ENCODE results near the gene MANSC4. TPM values are rescaled to one million over a fixed set of nuclear protein-coding genes. Genes with fewer than 3 reads are reported as not detected.

MANSC4 gene
- total and polyA plus RNA-seq, 2 of the 13 experiments (the other 11 are each of a cell fraction or from before 2014, with no cell fraction given): not detected

DNA sequence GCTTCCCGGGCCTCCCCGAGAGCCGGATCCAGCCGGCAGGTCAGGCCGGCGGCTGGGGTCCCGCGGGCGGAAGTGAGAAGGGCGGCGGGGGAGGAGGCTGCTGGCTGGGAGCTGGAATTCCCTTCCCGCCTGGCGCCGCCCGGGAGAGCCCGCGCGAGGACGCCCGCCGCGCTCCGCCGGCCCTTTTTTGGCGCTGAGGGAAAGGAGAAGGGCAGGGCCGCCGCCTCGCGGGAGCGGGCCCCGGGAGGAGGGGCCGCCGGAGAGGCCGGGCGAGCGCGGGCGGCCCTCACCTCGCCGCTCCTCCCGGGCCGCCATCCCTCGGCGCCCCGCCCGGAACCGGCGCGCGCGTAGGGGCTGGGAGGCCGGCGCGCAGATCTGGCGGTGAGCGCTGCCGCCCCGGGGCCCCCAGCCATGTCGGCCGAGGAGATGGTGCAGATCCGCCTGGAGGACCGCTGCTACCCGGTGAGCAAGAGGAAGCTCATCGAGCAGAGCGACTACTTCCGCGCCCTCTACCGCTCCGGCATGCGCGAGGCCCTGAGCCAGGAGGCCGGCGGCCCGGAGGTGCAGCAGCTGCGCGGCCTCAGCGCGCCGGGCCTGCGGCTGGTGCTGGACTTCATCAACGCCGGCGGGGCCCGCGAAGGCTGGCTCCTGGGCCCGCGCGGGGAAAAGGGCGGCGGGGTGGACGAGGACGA lies at the start of gene MANSC4, which contains the start of gene KLHL42 (continued):
- TF ChIP-seq, protein P1, sequence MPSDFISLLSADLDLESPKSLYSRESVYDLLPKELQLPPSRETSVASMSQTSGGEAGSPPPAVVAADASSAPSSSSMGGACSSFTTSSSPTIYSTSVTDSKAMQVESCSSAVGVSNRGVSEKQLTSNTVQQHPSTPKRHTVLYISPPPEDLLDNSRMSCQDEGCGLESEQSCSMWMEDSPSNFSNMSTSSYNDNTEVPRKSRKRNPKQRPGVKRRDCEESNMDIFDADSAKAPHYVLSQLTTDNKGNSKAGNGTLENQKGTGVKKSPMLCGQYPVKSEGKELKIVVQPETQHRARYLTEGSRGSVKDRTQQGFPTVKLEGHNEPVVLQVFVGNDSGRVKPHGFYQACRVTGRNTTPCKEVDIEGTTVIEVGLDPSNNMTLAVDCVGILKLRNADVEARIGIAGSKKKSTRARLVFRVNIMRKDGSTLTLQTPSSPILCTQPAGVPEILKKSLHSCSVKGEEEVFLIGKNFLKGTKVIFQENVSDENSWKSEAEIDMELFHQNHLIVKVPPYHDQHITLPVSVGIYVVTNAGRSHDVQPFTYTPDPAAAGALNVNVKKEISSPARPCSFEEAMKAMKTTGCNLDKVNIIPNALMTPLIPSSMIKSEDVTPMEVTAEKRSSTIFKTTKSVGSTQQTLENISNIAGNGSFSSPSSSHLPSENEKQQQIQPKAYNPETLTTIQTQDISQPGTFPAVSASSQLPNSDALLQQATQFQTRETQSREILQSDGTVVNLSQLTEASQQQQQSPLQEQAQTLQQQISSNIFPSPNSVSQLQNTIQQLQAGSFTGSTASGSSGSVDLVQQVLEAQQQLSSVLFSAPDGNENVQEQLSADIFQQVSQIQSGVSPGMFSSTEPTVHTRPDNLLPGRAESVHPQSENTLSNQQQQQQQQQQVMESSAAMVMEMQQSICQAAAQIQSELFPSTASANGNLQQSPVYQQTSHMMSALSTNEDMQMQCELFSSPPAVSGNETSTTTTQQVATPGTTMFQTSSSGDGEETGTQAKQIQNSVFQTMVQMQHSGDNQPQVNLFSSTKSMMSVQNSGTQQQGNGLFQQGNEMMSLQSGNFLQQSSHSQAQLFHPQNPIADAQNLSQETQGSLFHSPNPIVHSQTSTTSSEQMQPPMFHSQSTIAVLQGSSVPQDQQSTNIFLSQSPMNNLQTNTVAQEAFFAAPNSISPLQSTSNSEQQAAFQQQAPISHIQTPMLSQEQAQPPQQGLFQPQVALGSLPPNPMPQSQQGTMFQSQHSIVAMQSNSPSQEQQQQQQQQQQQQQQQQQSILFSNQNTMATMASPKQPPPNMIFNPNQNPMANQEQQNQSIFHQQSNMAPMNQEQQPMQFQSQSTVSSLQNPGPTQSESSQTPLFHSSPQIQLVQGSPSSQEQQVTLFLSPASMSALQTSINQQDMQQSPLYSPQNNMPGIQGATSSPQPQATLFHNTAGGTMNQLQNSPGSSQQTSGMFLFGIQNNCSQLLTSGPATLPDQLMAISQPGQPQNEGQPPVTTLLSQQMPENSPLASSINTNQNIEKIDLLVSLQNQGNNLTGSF (CRISPR knock-in tag; IDR thresholded peaks at IDR 0.05): 0 out of 2 replicates have a peak, but pooled peaks have one; percentile 71
- TF ChIP-seq, protein P2, sequence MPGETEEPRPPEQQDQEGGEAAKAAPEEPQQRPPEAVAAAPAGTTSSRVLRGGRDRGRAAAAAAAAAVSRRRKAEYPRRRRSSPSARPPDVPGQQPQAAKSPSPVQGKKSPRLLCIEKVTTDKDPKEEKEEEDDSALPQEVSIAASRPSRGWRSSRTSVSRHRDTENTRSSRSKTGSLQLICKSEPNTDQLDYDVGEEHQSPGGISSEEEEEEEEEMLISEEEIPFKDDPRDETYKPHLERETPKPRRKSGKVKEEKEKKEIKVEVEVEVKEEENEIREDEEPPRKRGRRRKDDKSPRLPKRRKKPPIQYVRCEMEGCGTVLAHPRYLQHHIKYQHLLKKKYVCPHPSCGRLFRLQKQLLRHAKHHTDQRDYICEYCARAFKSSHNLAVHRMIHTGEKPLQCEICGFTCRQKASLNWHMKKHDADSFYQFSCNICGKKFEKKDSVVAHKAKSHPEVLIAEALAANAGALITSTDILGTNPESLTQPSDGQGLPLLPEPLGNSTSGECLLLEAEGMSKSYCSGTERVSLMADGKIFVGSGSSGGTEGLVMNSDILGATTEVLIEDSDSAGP (CRISPR knock-in tag; IDR thresholded peaks at IDR 0.05; ENCODE audit: borderline replicate concordance): peak; percentile 64; the same call in 1 of the 2 replicates
- TF ChIP-seq SAFB2 (CRISPR knock-in tag; IDR thresholded peaks at IDR 0.05; ENCODE audit: borderline replicate concordance, low read depth): peak; percentile 43; the same call in 1 of the 2 replicates
- TF ChIP-seq, protein P3, sequence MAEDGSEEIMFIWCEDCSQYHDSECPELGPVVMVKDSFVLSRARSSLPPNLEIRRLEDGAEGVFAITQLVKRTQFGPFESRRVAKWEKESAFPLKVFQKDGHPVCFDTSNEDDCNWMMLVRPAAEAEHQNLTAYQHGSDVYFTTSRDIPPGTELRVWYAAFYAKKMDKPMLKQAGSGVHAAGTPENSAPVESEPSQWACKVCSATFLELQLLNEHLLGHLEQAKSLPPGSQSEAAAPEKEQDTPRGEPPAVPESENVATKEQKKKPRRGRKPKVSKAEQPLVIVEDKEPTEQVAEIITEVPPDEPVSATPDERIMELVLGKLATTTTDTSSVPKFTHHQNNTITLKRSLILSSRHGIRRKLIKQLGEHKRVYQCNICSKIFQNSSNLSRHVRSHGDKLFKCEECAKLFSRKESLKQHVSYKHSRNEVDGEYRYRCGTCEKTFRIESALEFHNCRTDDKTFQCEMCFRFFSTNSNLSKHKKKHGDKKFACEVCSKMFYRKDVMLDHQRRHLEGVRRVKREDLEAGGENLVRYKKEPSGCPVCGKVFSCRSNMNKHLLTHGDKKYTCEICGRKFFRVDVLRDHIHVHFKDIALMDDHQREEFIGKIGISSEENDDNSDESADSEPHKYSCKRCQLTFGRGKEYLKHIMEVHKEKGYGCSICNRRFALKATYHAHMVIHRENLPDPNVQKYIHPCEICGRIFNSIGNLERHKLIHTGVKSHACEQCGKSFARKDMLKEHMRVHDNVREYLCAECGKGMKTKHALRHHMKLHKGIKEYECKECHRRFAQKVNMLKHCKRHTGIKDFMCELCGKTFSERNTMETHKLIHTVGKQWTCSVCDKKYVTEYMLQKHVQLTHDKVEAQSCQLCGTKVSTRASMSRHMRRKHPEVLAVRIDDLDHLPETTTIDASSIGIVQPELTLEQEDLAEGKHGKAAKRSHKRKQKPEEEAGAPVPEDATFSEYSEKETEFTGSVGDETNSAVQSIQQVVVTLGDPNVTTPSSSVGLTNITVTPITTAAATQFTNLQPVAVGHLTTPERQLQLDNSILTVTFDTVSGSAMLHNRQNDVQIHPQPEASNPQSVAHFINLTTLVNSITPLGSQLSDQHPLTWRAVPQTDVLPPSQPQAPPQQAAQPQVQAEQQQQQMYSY (CRISPR knock-in tag; IDR thresholded peaks at IDR 0.05): no peak; the same call in 1 of the 2 replicates
- TF ChIP-seq, protein P4, sequence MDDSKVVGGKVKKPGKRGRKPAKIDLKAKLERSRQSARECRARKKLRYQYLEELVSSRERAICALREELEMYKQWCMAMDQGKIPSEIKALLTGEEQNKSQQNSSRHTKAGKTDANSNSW (CRISPR knock-in tag; IDR thresholded peaks at IDR 0.05; ENCODE audit: borderline replicate concordance): no peak
- peak; percentile 87; the same call in 1 of the 2 replicates for TF ChIP-seq EED (CRISPR knock-in tag; IDR thresholded peaks at IDR 0.05)
- TF ChIP-seq ZNF441 (CRISPR knock-in tag; IDR thresholded peaks at IDR 0.05; ENCODE audit: borderline replicate concordance): 0 out of 2 replicates have a peak, but pooled peaks have one; percentile 55
- TF ChIP-seq, protein P5, sequence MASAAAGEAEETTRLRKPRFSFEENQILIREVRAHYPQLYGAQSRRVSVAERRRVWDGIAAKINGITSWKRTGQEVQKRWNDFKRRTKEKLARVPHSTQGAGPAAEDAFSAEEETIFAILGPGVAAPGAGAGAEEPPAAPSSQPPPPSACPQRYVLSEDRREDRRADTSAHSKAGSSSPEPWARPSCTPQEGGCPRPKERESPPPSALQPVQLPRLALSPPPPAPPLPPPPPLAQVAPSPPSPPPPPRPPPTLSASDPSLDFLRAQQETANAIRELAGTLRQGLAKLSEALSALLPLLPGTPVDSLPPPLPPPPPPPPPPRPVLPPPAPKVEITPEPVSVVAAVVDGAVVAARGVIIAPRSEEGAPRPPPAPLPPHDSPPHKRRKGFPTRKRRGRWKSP (CRISPR knock-in tag; IDR thresholded peaks at IDR 0.05): peak; percentile 45; the same call in 1 of the 2 replicates
- TF ChIP-seq TAF1 (CRISPR knock-in tag; IDR thresholded peaks at IDR 0.05): peak; percentile 45
- 0 out of 2 replicates have a peak, but pooled peaks have one; percentile 48 for TF ChIP-seq ETV6 (CRISPR knock-in tag; conservative IDR thresholded peaks at IDR 0.05)
- TF ChIP-seq SNAI1 (CRISPR knock-in tag; IDR thresholded peaks at IDR 0.05; ENCODE audit: borderline replicate concordance): peak; percentile 60; the same call in 1 of the 2 replicates
- TF ChIP-seq, protein P6, sequence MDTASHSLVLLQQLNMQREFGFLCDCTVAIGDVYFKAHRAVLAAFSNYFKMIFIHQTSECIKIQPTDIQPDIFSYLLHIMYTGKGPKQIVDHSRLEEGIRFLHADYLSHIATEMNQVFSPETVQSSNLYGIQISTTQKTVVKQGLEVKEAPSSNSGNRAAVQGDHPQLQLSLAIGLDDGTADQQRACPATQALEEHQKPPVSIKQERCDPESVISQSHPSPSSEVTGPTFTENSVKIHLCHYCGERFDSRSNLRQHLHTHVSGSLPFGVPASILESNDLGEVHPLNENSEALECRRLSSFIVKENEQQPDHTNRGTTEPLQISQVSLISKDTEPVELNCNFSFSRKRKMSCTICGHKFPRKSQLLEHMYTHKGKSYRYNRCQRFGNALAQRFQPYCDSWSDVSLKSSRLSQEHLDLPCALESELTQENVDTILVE (CRISPR knock-in tag; IDR thresholded peaks at IDR 0.05): no peak
- TF ChIP-seq ZBTB3 (CRISPR knock-in tag; IDR thresholded peaks at IDR 0.05; ENCODE audit: borderline replicate concordance, low read depth): no peak
- TF ChIP-seq THAP11 (CRISPR knock-in tag; IDR thresholded peaks at IDR 0.05): peak; percentile 14; the same call in 1 of the 2 replicates
